ENCODE measurements around the gene SLC38A7. TPM values are rescaled to one million over a fixed set of nuclear protein-coding genes. Genes with fewer than 3 reads are reported as not detected.

The SLC38A7 gene
- 10 to 100 TPM; 10.4 to 14.5 (median 12.2) TPM for total RNA-seq

- Mint-ChIP-seq H3K9me3 (no peaks in the 10 kb centered on the region), H3K4me3 (peak within 1 kb of the TSS; percentile 91), H3K4me1 (ENCODE audit: low read depth) (peaks cover 21% of the 10 kb centered on the region), H3K36me3 (ENCODE audit: insufficient read depth) (no peaks in the 10 kb centered on the region), H3K27me3 (ENCODE audit: low read depth) (no peaks in the 10 kb centered on the region)
- DNase-seq: peak; percentile 66
- peak; percentile 98 for ATAC-seq
Observed at GRCh38 chr16:58684354-58685083, at the start of gene SLC38A7. TSS of gene SLC38A7 (minus strand) at chr16:58684770. CDS start at chr16:58680126, 4,644 bp downstream.

- peaks cover 2% of the 10 kb centered on the region for H3K27me3 Mint-ChIP-seq (ENCODE audit: low read depth)
- peaks cover 13% of the 10 kb centered on the region for H3K36me3 Mint-ChIP-seq (ENCODE audit: insufficient read depth)
- DNase-seq: peak; percentile 74
- H3K9me3 Mint-ChIP-seq: no peaks in the 10 kb centered on the region
- H3K4me1 Mint-ChIP-seq (ENCODE audit: low read depth): peaks cover 34% of the 10 kb centered on the region
- peak; percentile 94 to 95 for ATAC-seq
- H3K4me3 Mint-ChIP-seq: peak within 1 kb of the TSS; percentile 97
Observed at GRCh38 chr16:58733671-58734458, 49.3 kb upstream of the SLC38A7 start, which contains the start of gene GOT2. TSS of gene GOT2 (minus strand) at chr16:58734316. CDS start at chr16:58734228, 88 bp downstream.

GRCh38 chr16:58733248-58733670, 48.7 kb upstream of the SLC38A7 start:
- no peak for DNase-seq
- Mint-ChIP-seq H3K36me3 (ENCODE audit: insufficient read depth) (peaks cover 14% of the 10 kb centered on the region), H3K4me1 (ENCODE audit: low read depth) (peaks cover 34% of the 10 kb centered on the region), H3K27me3 (ENCODE audit: low read depth) (peaks cover 2% of the 10 kb centered on the region), H3K9me3 (no peaks in the 10 kb centered on the region), H3K4me3 (peak overlapping the region; percentile 92)
- ATAC-seq: no peak

- peak; percentile 70 to 71 for ATAC-seq
- Mint-ChIP-seq H3K27me3 (ENCODE audit: low read depth) (no peaks in the 10 kb centered on the region), H3K4me3 (peak overlapping the region; percentile 92), H3K36me3 (ENCODE audit: insufficient read depth) (peaks cover 19% of the 10 kb centered on the region), H3K9me3 (no peaks in the 10 kb centered on the region), H3K4me1 (ENCODE audit: low read depth) (peaks cover 34% of the 10 kb centered on the region)
- no peak for DNase-seq
Observed at GRCh38 chr16:58732545-58733247, 48.1 kb upstream of the SLC38A7 start.

- H3K9me3 Mint-ChIP-seq: no peaks in the 10 kb centered on the region
- H3K4me1 Mint-ChIP-seq (ENCODE audit: low read depth): peaks cover 34% of the 10 kb centered on the region
- H3K4me3 Mint-ChIP-seq: no peak overlapping the region
- ATAC-seq (no peak), DNase-seq (no peak)
- peaks cover 19% of the 10 kb centered on the region for H3K36me3 Mint-ChIP-seq (ENCODE audit: insufficient read depth)
- H3K27me3 Mint-ChIP-seq (ENCODE audit: low read depth): no peaks in the 10 kb centered on the region
Observed at GRCh38 chr16:58730724-58731370, 46.3 kb upstream of the SLC38A7 start.

GRCh38 chr16:58727796-58728568, 43.4 kb upstream of the SLC38A7 start:
- ATAC-seq: no peak
- H3K4me1 Mint-ChIP-seq (ENCODE audit: low read depth): peaks cover 25% of the 10 kb centered on the region

GRCh38 chr16:58727028-58727781, 42.6 kb upstream of the SLC38A7 start:
- no peak for DNase-seq
- Mint-ChIP-seq H3K4me1 (ENCODE audit: low read depth) (peaks cover 17% of the 10 kb centered on the region), H3K36me3 (ENCODE audit: insufficient read depth) (peaks cover 15% of the 10 kb centered on the region), H3K9me3 (no peaks in the 10 kb centered on the region), H3K4me3 (no peak overlapping the region), H3K27me3 (ENCODE audit: low read depth) (no peaks in the 10 kb centered on the region)
- no peak for ATAC-seq

More at GRCh38 chr16:58727796-58728568, 43.4 kb upstream of the SLC38A7 start:
- peaks cover 19% of the 10 kb centered on the region for H3K36me3 Mint-ChIP-seq (ENCODE audit: insufficient read depth)
- no peak for DNase-seq
- no peak overlapping the region for H3K4me3 Mint-ChIP-seq
- no peaks in the 10 kb centered on the region for H3K27me3 Mint-ChIP-seq (ENCODE audit: low read depth)
- no peaks in the 10 kb centered on the region for H3K9me3 Mint-ChIP-seq

- no peak for ATAC-seq
- Mint-ChIP-seq H3K4me3 (no peak overlapping the region), H3K27me3 (ENCODE audit: low read depth) (no peaks in the 10 kb centered on the region), H3K36me3 (ENCODE audit: insufficient read depth) (peaks cover 16% of the 10 kb centered on the region), H3K4me1 (ENCODE audit: low read depth) (no peaks in the 10 kb centered on the region), H3K9me3 (no peaks in the 10 kb centered on the region)
- no peak for DNase-seq
Observed at GRCh38 chr16:58723109-58723508, 38.5 kb upstream of the SLC38A7 start.

- peaks cover 36% of the 10 kb centered on the region for H3K36me3 Mint-ChIP-seq (ENCODE audit: insufficient read depth)
- no peaks in the 10 kb centered on the region for H3K9me3 Mint-ChIP-seq
- no peaks in the 10 kb centered on the region for H3K27me3 Mint-ChIP-seq (ENCODE audit: low read depth)
- no peak overlapping the region for H3K4me3 Mint-ChIP-seq
- ATAC-seq (no peak), DNase-seq (no peak)
- no peaks in the 10 kb centered on the region for H3K4me1 Mint-ChIP-seq (ENCODE audit: low read depth)
Observed at GRCh38 chr16:58717994-58718393, 33.4 kb upstream of the SLC38A7 start.

- DNase-seq (no peak), ATAC-seq (no peak)
- no peaks in the 10 kb centered on the region for H3K9me3 Mint-ChIP-seq
- H3K4me1 Mint-ChIP-seq (ENCODE audit: low read depth): no peaks in the 10 kb centered on the region
- no peak overlapping the region for H3K4me3 Mint-ChIP-seq
- H3K36me3 Mint-ChIP-seq (ENCODE audit: insufficient read depth): peaks cover 43% of the 10 kb centered on the region
- H3K27me3 Mint-ChIP-seq (ENCODE audit: low read depth): no peaks in the 10 kb centered on the region
Observed at GRCh38 chr16:58716468-58716867, 31.9 kb upstream of the SLC38A7 start.

- peaks cover 45% of the 10 kb centered on the region for H3K36me3 Mint-ChIP-seq (ENCODE audit: insufficient read depth)
- H3K9me3 Mint-ChIP-seq: no peaks in the 10 kb centered on the region
- no peak for ATAC-seq
- no peak overlapping the region for H3K4me3 Mint-ChIP-seq
- no peaks in the 10 kb centered on the region for H3K4me1 Mint-ChIP-seq (ENCODE audit: low read depth)
- DNase-seq: no peak
- no peaks in the 10 kb centered on the region for H3K27me3 Mint-ChIP-seq (ENCODE audit: low read depth)
Observed at GRCh38 chr16:58713742-58714141, 29.2 kb upstream of the SLC38A7 start.

- no peak for DNase-seq
- ATAC-seq: no peak
- Mint-ChIP-seq H3K9me3 (no peaks in the 10 kb centered on the region), H3K4me1 (ENCODE audit: low read depth) (no peaks in the 10 kb centered on the region), H3K4me3 (no peak overlapping the region), H3K36me3 (ENCODE audit: insufficient read depth) (peaks cover 37% of the 10 kb centered on the region), H3K27me3 (ENCODE audit: low read depth) (no peaks in the 10 kb centered on the region)
Observed at GRCh38 chr16:58709333-58709732, 24.8 kb upstream of the SLC38A7 start.

GRCh38 chr16:58699151-58699550, 14.6 kb upstream of the SLC38A7 start:
- no peaks in the 10 kb centered on the region for H3K9me3 Mint-ChIP-seq
- DNase-seq (no peak), ATAC-seq (no peak)
- H3K4me3 Mint-ChIP-seq: no peak overlapping the region
- peaks cover under 1% of the 10 kb centered on the region for H3K36me3 Mint-ChIP-seq (ENCODE audit: insufficient read depth)
- peaks cover 3% of the 10 kb centered on the region for H3K4me1 Mint-ChIP-seq (ENCODE audit: low read depth)
- H3K27me3 Mint-ChIP-seq (ENCODE audit: low read depth): no peaks in the 10 kb centered on the region

Measured in activated T-cell treated with anti-CD3 and anti-CD28 coated beads, Interleukin-2, amount 50 U/mL, for 4 hours (primary cell).